WERI-Rb-1 (cell line): ENCODE results near the gene PIF1.

Experiments used
- DNase-seq: peaks from one replicate; pipeline ENCODE4 v3.0.0-alpha.2; 2020
- H3K27ac ChIP-seq: fragments of 250-450 bp; sonication (Bioruptor Pico); 2 replicates; pipeline ENCODE4 v1.5.1; 2020; ENCODE audit warnings: mild to moderate bottlenecking, moderate library complexity
- H3K27me3 ChIP-seq: fragments of 250-450 bp; sonication (Bioruptor Pico); 2 replicates; pipeline ENCODE4 v1.5.1; 2021; ENCODE audit warnings: mild to moderate bottlenecking, low read depth, moderate library complexity; ENCODE audit not compliant: insufficient read depth, severe bottlenecking
- H3K36me3 ChIP-seq: fragments of 250-450 bp; sonication (Bioruptor Pico); 2 replicates; pipeline ENCODE4 v1.5.1; 2020; ENCODE audit warnings: mild to moderate bottlenecking, moderate library complexity
- H3K4me3 ChIP-seq: 2 replicates; pipeline ENCODE4 v1.5.1; 2011; ENCODE audit warnings: low read depth, mild to moderate bottlenecking, control low read depth, low read length
- H3K9me3 ChIP-seq: fragments of 250-450 bp; sonication (Bioruptor Pico); 2 replicates; pipeline ENCODE4 v1.5.1; 2021; ENCODE audit warnings: mild to moderate bottlenecking, moderate library complexity; ENCODE audit not compliant: severe bottlenecking
- TF ChIP-seq, protein P1 (sequence below): IDR thresholded peaks from 2 replicates; pipeline ENCODE4 v1.5.1; 2011; ENCODE audit warnings: low read depth, mild to moderate bottlenecking, control low read depth, inconsistent platforms, low read length

The PIF1 gene

DNA sequence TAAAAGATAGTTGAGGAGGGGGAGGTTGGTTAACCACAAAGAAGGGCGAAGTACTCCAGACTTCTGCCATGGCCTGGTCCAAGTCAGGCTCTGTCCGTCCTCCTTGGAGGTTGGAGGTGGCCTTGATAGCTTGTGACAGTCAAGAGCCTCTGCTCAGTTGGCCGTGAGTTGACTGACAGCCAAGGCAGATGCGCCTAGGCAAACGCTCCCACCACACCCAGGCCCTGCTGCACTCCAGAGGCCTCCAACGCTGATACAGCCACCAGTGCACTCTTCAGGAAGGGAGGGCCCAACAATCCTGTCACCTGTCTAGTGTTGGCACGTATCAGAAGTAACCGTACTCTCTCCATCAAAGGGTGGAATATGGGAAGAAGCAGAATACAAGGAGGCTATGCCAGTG lies 59.4 kb downstream of the PIF1 start:
- Histone ChIP-seq H3K27ac (no peak overlapping the region), H3K4me3 (no peak overlapping the region), H3K36me3 (no peaks in the 10 kb centered on the region), H3K27me3 (no peaks in the 10 kb centered on the region), H3K9me3 (no peaks in the 10 kb centered on the region)
- TF ChIP-seq, protein P1, sequence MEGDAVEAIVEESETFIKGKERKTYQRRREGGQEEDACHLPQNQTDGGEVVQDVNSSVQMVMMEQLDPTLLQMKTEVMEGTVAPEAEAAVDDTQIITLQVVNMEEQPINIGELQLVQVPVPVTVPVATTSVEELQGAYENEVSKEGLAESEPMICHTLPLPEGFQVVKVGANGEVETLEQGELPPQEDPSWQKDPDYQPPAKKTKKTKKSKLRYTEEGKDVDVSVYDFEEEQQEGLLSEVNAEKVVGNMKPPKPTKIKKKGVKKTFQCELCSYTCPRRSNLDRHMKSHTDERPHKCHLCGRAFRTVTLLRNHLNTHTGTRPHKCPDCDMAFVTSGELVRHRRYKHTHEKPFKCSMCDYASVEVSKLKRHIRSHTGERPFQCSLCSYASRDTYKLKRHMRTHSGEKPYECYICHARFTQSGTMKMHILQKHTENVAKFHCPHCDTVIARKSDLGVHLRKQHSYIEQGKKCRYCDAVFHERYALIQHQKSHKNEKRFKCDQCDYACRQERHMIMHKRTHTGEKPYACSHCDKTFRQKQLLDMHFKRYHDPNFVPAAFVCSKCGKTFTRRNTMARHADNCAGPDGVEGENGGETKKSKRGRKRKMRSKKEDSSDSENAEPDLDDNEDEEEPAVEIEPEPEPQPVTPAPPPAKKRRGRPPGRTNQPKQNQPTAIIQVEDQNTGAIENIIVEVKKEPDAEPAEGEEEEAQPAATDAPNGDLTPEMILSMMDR, result no peak
- no peak for DNase-seq
